SKM-1 (cell line): ENCODE measurements around the gene BHLHE40.

Source experiments
- DNase-seq: peaks from one replicate; lab custom pipeline; 2025; ENCODE audit not compliant: unreplicated experiment; lab: John Stamatoyannopoulos, UW

Gene BHLHE40

DNA sequence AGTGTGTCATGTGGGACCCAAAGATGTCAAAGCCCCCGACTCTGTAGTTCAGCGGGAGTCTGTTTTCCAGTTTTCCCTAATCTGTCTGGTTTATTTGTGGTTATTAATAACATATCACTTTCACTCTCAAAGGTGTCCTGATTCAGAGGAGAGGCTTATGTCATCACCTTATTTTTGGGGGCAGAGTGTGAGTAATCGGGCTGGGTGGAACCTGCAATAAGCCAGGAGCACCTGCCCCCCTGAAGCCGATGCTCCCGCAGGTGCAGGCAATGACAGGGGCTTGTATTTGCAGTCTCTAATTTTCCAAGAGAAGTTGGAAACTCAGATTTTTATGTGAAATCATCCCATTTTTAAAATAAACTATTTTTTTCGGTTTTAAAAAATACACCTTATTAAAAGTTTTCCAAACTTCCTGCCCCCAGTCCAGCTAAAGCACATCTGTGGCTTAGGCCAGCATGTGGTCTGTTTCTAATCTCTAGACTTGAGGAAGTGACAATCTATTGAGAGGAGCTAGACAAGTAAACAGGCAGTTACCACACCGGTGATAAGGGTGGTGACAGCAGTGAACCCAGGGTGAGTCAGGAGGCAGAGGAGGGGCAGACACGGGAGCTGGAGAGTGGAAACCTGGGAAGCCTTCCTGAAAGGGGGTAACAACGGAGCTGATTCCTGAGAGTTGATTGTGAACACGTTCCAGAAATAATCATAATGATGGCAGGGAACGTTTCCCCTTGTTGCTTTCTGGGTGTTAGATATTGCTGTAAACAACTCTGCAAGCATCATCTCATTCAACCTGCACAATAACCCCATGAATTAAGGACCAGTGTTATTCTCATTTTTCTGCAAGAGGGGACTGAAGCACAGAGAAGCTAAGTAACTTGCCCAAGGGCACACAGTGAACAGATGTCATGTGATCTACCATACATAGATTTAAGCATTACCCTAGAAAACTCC lies 37.2 kb downstream of the BHLHE40 start:
- DNase-seq, result peak; percentile 67

GRCh38 chr3:5017925-5018531 lies 38.8 kb downstream of the BHLHE40 start:
- no peak for DNase-seq

GRCh38 chr3:5019411-5020241 lies 40.4 kb downstream of the BHLHE40 start:
- no peak for DNase-seq

- no peak for DNase-seq
Measured at GRCh38 chr3:5020242-5020722, 41.0 kb downstream of the BHLHE40 start.

GRCh38 chr3:5021116-5022092 lies 42.2 kb downstream of the BHLHE40 start:
- no peak for DNase-seq

- no peak for DNase-seq
Measured at GRCh38 chr3:5022187-5022965, 43.1 kb downstream of the BHLHE40 start.

DNA sequence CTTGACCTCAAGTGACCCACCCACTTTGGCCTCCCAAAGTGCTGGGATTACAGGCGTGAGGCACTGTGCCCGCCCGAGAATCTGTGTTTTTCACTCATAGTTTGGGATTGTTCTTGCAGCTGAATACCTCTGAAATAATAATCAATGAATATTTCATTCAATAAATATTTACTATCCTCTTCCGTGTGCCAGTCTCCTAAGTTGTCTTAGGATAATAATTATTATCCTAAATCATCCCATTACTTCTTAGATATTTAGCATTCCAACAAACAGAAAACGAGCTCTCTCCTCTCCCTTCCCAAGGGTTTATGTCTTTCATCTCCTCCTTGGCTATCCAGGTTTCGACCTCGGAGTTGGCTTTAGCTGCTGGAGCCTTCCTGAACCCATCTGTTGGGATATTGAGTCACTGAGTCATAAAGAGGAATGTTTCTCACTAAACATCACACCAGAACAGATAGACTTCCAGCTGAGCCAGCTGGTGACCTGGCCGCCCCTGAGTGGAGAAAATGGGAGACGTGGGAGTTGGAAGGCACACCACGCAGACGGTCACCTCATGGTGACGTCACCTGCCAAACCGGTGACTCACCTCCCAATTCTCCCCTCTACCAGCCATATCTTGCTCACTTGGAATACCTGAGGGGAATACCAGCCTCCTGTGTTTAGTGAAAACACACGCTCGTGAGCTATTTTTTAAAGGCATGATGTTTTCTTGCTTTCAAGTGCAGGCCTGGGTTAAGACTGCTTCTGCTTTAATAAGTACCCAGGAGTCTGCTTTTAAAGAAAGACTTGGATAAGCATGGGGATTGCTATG lies 43.9 kb downstream of the BHLHE40 start:
- DNase-seq, result no peak

GRCh38 chr3:5023777-5024346 lies 44.6 kb downstream of the BHLHE40 start:
- DNase-seq, result no peak

DNA sequence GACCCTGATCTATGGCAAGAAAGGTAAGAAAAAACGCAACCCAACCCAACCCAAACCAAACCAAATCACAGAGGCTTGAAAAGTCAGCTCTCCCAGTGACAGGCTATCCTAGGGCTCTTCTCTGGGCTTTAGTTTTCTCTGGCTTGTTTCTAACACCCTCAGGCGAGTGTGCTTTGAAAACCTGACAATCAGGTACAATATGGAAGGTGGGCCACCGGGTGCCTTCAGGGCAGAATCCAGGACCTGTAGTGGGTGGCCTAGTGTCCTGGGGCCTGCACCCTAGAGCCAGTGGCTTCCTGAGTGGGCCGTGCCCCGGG lies 46.8 kb downstream of the BHLHE40 start:
- no peak for DNase-seq

- no peak for DNase-seq
Measured at GRCh38 chr3:5029715-5030114, 50.5 kb downstream of the BHLHE40 start.

DNA sequence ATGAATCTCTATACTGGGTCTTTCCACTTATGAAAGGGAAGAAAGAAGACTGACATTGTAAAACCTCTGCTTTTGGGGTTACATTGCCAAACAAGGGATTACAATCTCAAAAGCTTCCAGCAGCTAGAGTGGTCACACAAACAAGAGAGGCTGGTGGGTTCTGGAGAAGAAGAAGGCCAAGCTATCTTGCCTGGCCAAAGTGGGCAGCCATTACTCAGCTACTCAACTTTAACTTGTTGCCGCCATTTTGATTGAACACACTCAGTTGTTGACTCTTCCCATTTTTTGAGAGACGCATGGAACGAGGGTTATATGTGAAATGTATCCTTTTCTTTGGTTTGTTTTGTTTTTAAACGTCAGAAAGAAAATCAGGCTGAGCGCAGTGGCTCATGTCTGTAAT lies 50.9 kb downstream of the BHLHE40 start:
- no peak for DNase-seq

DNA sequence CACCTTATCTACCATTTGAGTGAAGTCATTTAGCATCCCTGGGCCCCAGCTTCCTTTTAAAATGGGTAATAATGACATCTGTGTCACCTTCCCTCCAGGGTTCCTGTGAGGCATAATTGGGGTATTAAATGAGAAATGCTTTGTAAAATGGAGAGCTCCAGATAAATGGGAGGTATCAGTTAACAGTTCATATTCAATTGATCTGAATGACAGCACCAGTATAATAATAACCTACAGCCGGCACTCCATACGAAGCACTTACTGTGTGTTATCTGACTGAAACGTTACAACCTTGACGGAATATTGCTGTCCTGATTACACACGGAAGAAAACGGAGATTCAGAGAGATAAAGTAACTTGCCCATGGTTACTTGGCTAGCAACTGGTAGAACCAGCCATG lies 53.6 kb downstream of the BHLHE40 start:
- no peak for DNase-seq
